Endothelial cell (in vitro differentiated cells): ENCODE data around the gene JUN. TPM values are rescaled to one million over a fixed set of nuclear protein-coding genes. Genes with fewer than 3 reads are reported as not detected.

Experiments used
- DNase-seq: peaks from one replicate; pipeline ENCODE4 v3.0.0; 2021; ENCODE audit warnings: low spot score
- H3K27ac Mint-ChIP-seq: one replicate; pipeline ENCODE4 v1.8.0; 2021; ENCODE audit warnings: mixed read lengths, inconsistent platforms; ENCODE audit not compliant: unreplicated experiment
- H3K27me3 Mint-ChIP-seq: one replicate; pipeline ENCODE4 v1.8.0; 2021; ENCODE audit warnings: mild to moderate bottlenecking, moderate library complexity, mixed read lengths, inconsistent platforms; ENCODE audit not compliant: unreplicated experiment
- H3K36me3 Mint-ChIP-seq: one replicate; pipeline ENCODE4 v1.8.0; 2021; ENCODE audit warnings: mild to moderate bottlenecking, low read depth, mixed read lengths, inconsistent platforms; ENCODE audit not compliant: unreplicated experiment
- H3K4me1 Mint-ChIP-seq: one replicate; pipeline ENCODE4 v1.8.0; 2021; ENCODE audit warnings: mild to moderate bottlenecking, mixed read lengths, inconsistent platforms; ENCODE audit not compliant: unreplicated experiment
- H3K4me3 Mint-ChIP-seq: one replicate; pipeline ENCODE4 v1.8.0; 2021; ENCODE audit warnings: mild to moderate bottlenecking, mixed read lengths, inconsistent platforms; ENCODE audit not compliant: unreplicated experiment
- H3K9me3 Mint-ChIP-seq: one replicate; pipeline ENCODE4 v1.8.0; 2021; ENCODE audit warnings: mixed read lengths, inconsistent platforms; ENCODE audit not compliant: unreplicated experiment
- total RNA-seq: library from RNA; stranded (reverse); fragmentation: NEBNext Ultra II Directional; extraction: Animal tissue kit (Norgen Biotek cat#: 25700); gene quantifications from one replicate; pipeline ENCODE4 v1.2.1, GENCODE V29; 2021; ENCODE audit not compliant: unreplicated experiment
- TF ChIP-seq, protein P1 (sequence below): fragments of 200-600 bp; sonication (generic); IDR thresholded peaks from one replicate; pipeline ENCODE4 v1.5.0; 2021; ENCODE audit warnings: antibody characterized with exemption; ENCODE audit not compliant: unreplicated experiment

JUN gene
- total RNA-seq, 1 donor from 2014 or later: 56.3 TPM

DNA sequence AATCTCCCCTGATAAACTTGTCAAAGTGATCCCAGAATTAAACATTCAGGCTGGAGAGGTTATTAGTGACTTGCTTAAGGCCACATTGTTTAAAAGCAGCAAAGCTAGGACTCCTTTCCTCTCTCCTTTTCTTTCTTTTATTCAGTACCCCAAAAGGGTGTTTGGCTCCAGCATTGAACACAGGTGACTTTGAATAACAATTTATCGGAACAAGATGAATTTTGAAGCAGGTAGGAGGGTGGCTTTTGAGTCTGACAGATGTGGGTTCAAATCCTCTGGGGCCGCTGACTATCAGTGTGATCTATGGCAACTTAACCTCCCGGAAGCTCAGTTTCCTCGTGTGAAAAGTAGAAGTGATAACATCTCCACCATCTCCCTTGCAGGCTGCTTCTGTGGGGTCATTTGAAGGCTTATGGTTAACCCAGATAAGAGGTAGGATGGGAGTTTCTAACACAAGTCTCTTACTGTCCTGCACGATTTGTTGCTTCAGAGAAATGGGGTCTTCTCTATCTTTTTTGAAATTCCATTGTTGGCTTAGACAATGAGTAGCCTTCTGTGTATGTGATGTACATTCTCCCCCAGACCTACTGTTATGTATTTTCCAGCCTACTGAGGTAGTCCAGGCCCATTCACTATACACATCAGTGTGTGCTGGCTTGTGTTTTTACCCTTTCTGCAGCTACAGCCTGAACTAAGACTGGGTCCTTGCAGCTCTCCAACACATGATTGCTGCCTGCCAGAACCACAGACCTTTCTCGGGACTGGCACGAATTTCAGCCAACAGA lies 29.0 kb downstream of the JUN start:
- H3K4me1 Mint-ChIP-seq: peaks cover 11% of the 10 kb centered on the region
- H3K9me3 Mint-ChIP-seq: no peaks in the 10 kb centered on the region
- no peaks in the 10 kb centered on the region for H3K36me3 Mint-ChIP-seq
- no peak overlapping the region for H3K4me3 Mint-ChIP-seq
- DNase-seq: no peak
- TF ChIP-seq, protein P1, sequence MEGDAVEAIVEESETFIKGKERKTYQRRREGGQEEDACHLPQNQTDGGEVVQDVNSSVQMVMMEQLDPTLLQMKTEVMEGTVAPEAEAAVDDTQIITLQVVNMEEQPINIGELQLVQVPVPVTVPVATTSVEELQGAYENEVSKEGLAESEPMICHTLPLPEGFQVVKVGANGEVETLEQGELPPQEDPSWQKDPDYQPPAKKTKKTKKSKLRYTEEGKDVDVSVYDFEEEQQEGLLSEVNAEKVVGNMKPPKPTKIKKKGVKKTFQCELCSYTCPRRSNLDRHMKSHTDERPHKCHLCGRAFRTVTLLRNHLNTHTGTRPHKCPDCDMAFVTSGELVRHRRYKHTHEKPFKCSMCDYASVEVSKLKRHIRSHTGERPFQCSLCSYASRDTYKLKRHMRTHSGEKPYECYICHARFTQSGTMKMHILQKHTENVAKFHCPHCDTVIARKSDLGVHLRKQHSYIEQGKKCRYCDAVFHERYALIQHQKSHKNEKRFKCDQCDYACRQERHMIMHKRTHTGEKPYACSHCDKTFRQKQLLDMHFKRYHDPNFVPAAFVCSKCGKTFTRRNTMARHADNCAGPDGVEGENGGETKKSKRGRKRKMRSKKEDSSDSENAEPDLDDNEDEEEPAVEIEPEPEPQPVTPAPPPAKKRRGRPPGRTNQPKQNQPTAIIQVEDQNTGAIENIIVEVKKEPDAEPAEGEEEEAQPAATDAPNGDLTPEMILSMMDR: no peak
- no peaks in the 10 kb centered on the region for H3K27me3 Mint-ChIP-seq
- no peak overlapping the region for H3K27ac Mint-ChIP-seq

DNA sequence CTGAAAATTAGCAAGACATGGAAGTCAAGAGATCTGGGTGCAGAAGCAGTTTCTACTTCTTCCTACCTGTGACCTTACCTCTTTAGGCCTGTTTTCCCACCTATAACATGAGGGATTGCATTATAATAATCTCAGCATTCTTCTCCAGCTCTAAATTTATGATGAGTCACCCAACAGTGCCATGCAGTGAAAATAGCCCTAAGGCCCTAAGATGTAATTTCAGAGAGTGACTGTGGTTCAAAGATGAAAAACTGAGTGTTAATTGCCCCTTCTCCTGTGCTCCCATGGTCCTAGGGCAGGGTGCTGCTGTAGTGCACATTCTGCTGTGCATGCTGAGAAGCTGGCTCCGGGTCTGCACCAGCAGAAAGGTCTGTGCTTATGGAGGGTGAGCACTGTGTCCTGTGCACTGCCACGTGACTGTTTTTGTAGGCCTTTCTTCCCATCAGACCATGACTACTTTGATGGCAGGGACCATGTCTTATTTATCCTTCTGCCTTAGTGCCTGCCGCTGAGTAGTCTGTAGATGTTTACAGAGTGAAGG lies 29.7 kb downstream of the JUN start:
- H3K36me3 Mint-ChIP-seq: no peaks in the 10 kb centered on the region
- TF ChIP-seq, protein P1: no peak
- H3K27ac Mint-ChIP-seq: no peak overlapping the region

DNA sequence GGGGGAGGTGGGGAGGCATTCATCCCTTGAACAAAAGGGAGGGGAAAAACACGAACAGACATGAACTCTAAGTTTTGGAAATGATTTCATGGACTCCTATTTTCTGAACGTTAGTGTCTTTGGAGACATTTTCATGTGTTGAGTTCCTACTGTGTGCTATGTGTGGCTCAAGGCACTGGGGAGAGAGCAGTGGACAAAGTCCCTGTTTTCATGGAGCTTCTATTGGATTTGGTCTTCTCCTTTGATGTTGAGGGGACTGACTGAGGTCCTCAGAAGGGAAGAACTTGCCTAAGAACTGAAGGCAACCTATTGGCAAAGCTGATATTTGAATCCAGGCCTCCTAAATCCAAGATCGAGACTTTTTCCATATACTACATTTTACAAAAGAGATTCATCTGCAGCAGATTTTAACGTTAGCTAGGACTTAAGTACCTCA lies 30.4 kb downstream of the JUN start:
- Mint-ChIP-seq H3K9me3 (no peaks in the 10 kb centered on the region), H3K27ac (no peak overlapping the region), H3K4me1 (peaks cover 11% of the 10 kb centered on the region), H3K36me3 (no peaks in the 10 kb centered on the region), H3K27me3 (no peaks in the 10 kb centered on the region), H3K4me3 (no peak overlapping the region)
- no peak for DNase-seq
- TF ChIP-seq, protein P1: no peak

More for the DNA sequence above, 29.7 kb downstream of the JUN start:
- DNase-seq: no peak
- Mint-ChIP-seq H3K4me1 (peaks cover 11% of the 10 kb centered on the region), H3K9me3 (no peaks in the 10 kb centered on the region), H3K4me3 (no peak overlapping the region), H3K27me3 (no peaks in the 10 kb centered on the region)

DNA sequence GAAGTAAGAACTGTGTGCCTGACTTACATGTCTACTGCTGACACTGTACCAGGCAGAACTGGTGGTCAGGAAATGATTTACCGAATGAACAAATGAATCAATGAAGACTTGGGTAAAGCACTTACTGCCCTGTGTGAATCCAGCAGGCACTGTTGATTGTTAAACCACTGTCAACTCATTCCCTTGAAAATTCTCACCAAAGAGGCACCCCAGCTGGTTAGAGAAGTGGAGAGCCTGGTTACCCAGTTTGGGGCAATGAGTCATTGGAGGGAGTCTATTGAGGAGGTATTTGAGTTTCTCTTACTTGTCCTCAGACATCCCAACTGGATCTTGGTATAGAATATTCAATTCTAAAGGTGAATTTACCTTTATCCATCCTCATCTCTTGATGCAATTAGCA lies 34.2 kb downstream of the JUN start:
- H3K27ac Mint-ChIP-seq: no peak overlapping the region
- H3K9me3 Mint-ChIP-seq: no peaks in the 10 kb centered on the region
- H3K36me3 Mint-ChIP-seq: no peaks in the 10 kb centered on the region
- peaks cover 4% of the 10 kb centered on the region for H3K4me1 Mint-ChIP-seq
- H3K27me3 Mint-ChIP-seq: peaks cover 2% of the 10 kb centered on the region
- no peak for DNase-seq
- no peak overlapping the region for H3K4me3 Mint-ChIP-seq
- TF ChIP-seq, protein P1: no peak

DNA sequence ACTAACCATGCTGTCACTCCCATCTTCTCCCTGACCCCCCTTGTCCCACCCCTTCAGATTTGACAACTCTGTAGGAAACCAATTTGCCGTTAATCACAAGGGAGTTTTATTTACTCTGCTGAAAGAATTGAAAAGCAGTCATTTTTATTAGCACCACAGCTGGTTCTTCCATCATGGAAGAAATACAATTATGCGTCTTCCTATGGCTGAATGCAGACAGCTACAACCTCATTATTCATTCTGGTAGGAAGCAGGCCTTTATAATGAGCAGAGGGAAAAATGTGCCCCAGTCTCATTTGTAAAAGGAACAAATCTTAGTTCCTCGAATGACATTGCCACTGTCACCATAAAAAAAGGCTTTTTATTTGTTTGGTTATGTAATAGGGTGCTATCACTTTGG lies 35.2 kb downstream of the JUN start:
- Mint-ChIP-seq H3K36me3 (no peaks in the 10 kb centered on the region), H3K27ac (no peak overlapping the region), H3K9me3 (no peaks in the 10 kb centered on the region), H3K4me1 (no peaks in the 10 kb centered on the region), H3K27me3 (peaks cover 2% of the 10 kb centered on the region), H3K4me3 (no peak overlapping the region)
- DNase-seq: no peak
- TF ChIP-seq, protein P1: no peak
